Hepatocyte (in vitro differentiated cells): ENCODE measurements around the gene APBA2. TPM values are rescaled to one million over a fixed set of nuclear protein-coding genes. Genes with fewer than 3 reads are reported as not detected.

Experiments used
- DNase-seq: peaks from one replicate; pipeline ENCODE4 v3.0.0-alpha.2; 2016; ENCODE audit warnings: low spot score
- H2AFZ ChIP-seq: fragments of 200-600 bp; sonication (generic); 2 replicates; pipeline ENCODE4 v1.6.0; 2016; ENCODE audit warnings: antibody characterized with exemption, mild to moderate bottlenecking
- H3K27ac ChIP-seq: fragments of 200-600 bp; sonication (generic); 2 replicates; pipeline ENCODE4 v1.5.1; 2016; ENCODE audit warnings: mild to moderate bottlenecking
- H3K27me3 ChIP-seq: fragments of 200-600 bp; sonication (generic); 2 replicates; pipeline ENCODE4 v1.6.1; 2016
- H3K36me3 ChIP-seq: fragments of 200-600 bp; sonication (generic); replicated peaks from 2 replicates; pipeline ENCODE4 v1.5.1; 2016; ENCODE audit warnings: low read depth; ENCODE audit not compliant: insufficient read depth
- H3K4me1 ChIP-seq: fragments of 200-600 bp; sonication (generic); 2 replicates; pipeline ENCODE4 v1.5.1; 2016; ENCODE audit warnings: mild to moderate bottlenecking, moderate library complexity; ENCODE audit not compliant: insufficient read depth
- H3K4me2 ChIP-seq: fragments of 200-600 bp; sonication (generic); 2 replicates; pipeline ENCODE4 v1.6.0; 2016
- H3K4me3 ChIP-seq: fragments of 200-600 bp; sonication (generic); 2 replicates; pipeline ENCODE4 v1.5.1; 2016; ENCODE audit warnings: mild to moderate bottlenecking
- H3K79me2 ChIP-seq: fragments of 200-600 bp; sonication (generic); 2 replicates; pipeline ENCODE4 v1.6.0; 2017; ENCODE audit warnings: mild to moderate bottlenecking
- H3K9me2 ChIP-seq: fragments of 200-600 bp; sonication (generic); replicated peaks from 2 replicates; pipeline ENCODE4 v1.6.0; 2017; ENCODE audit warnings: mild to moderate bottlenecking; ENCODE audit not compliant: insufficient read depth
- H3K9me3 ChIP-seq: fragments of 200-600 bp; sonication (generic); 2 replicates; pipeline ENCODE4 v1.5.1; 2016; ENCODE audit warnings: low read depth, mild to moderate bottlenecking
- H4K20me1 ChIP-seq: fragments of 200-600 bp; sonication (generic); 2 replicates; pipeline ENCODE4 v1.6.0; 2016; ENCODE audit warnings: mild to moderate bottlenecking; ENCODE audit not compliant: insufficient read depth, poor library complexity, severe bottlenecking
- CTCF ChIP-seq: fragments of 200-600 bp; sonication (generic); IDR thresholded peaks from 2 replicates; pipeline ENCODE4 v1.5.1; 2016; ENCODE audit warnings: antibody characterized with exemption, mild to moderate bottlenecking; ENCODE audit not compliant: poor library complexity
- EZH2 ChIP-seq: fragments of 200-600 bp; sonication (generic); IDR thresholded peaks from 2 replicates; pipeline ENCODE4 v1.6.1; 2016; ENCODE audit warnings: antibody characterized with exemption, mild to moderate bottlenecking, borderline replicate concordance
- EZH2phosphoT487 ChIP-seq: fragments of 200-600 bp; sonication (generic); IDR thresholded peaks from one replicate; pipeline ENCODE4 v1.6.1; 2018; ENCODE audit warnings: antibody characterized with exemption, mild to moderate bottlenecking, low read depth, moderate library complexity; ENCODE audit not compliant: unreplicated experiment, severe bottlenecking
- WGBS: methylation state at CpG from one replicate; pipeline ENCODE4 v1.1.6; 2016; ENCODE audit warnings: low lambda C conversion rate; ENCODE audit errors: missing lambda C conversion rate; 5-methylcytosine and 5-hydroxymethylcytosine counted together
- polyA plus RNA-seq: library from polyadenylated mRNA; unstranded; fragments of >200 nt; fragmentation: Nextera tagmentation; extraction: Ambion mirVana; gene quantifications from 2 replicates; pipeline ENCODE4 v1.2.1, GENCODE V29; 2016
- total RNA-seq: library from RNA; depleted of rRNA; stranded (reverse); fragments of >200 nt; gene quantifications from 2 replicates; pipeline ENCODE4 v1.2.3, GENCODE V29; 2014

The APBA2 gene
- total and polyA plus RNA-seq, 2 experiments from 2014 or later: 8.4 to 10.1 TPM

- no peak overlapping the region for H3K4me2 ChIP-seq
- no peaks in the 10 kb centered on the region for H3K9me3 ChIP-seq
- H3K9me2 ChIP-seq: no peaks in the 10 kb centered on the region
- WGBS: 95% methylated on average over 8 of the region's 8 CpGs
- H3K79me2 ChIP-seq: no peaks in the 10 kb centered on the region
- H2AFZ ChIP-seq: no peak overlapping the region
- no peak for DNase-seq
- H3K4me3 ChIP-seq: no peak overlapping the region
- H4K20me1 ChIP-seq: no peaks in the 10 kb centered on the region
- H3K27ac ChIP-seq: no peak overlapping the region
- H3K4me1 ChIP-seq: no peaks in the 10 kb centered on the region
- no peaks in the 10 kb centered on the region for H3K36me3 ChIP-seq
- H3K27me3 ChIP-seq: no peaks in the 10 kb centered on the region
- no peak for TF ChIP-seq CTCF
- TF ChIP-seq EZH2: no peak
Observed at GRCh38 chr15:28923726-28924280, 38.0 kb downstream of the APBA2 start.

GRCh38 chr15:28927043-28927442 is 41.3 kb downstream of the APBA2 start:
- no peaks in the 10 kb centered on the region for H4K20me1 ChIP-seq
- no peak overlapping the region for H3K4me2 ChIP-seq
- H3K9me3 ChIP-seq: no peaks in the 10 kb centered on the region
- no peaks in the 10 kb centered on the region for H3K9me2 ChIP-seq
- no peak overlapping the region for H3K27ac ChIP-seq
- H3K36me3 ChIP-seq: no peaks in the 10 kb centered on the region
- H2AFZ ChIP-seq: no peak overlapping the region
- WGBS: 79% methylated on average over 5 of the region's 5 CpGs
- H3K79me2 ChIP-seq: no peaks in the 10 kb centered on the region
- H3K27me3 ChIP-seq: no peaks in the 10 kb centered on the region
- no peak for DNase-seq
- H3K4me3 ChIP-seq: no peak overlapping the region
- TF ChIP-seq EZH2: no peak
- TF ChIP-seq CTCF: no peak
- TF ChIP-seq EZH2phosphoT487: no peak
- H3K4me1 ChIP-seq: no peaks in the 10 kb centered on the region

GRCh38 chr15:28929200-28929599 is 43.4 kb downstream of the APBA2 start:
- Histone ChIP-seq H3K9me2 (no peaks in the 10 kb centered on the region), H3K27me3 (no peaks in the 10 kb centered on the region), H3K27ac (no peak overlapping the region), H3K36me3 (no peaks in the 10 kb centered on the region), H3K9me3 (no peaks in the 10 kb centered on the region), H4K20me1 (no peaks in the 10 kb centered on the region), H3K79me2 (no peaks in the 10 kb centered on the region), H2AFZ (no peak overlapping the region), H3K4me2 (no peak overlapping the region), H3K4me3 (no peak overlapping the region), H3K4me1 (no peaks in the 10 kb centered on the region)
- TF ChIP-seq EZH2 (no peak), CTCF (no peak), EZH2phosphoT487 (no peak)
- no peak for DNase-seq
- WGBS: 90% methylated on average over 10 of the region's 10 CpGs

GRCh38 chr15:28930011-28930410 is 44.2 kb downstream of the APBA2 start:
- H4K20me1 ChIP-seq: no peaks in the 10 kb centered on the region
- no peak overlapping the region for H3K4me3 ChIP-seq
- no peaks in the 10 kb centered on the region for H3K9me2 ChIP-seq
- TF ChIP-seq EZH2phosphoT487: no peak
- TF ChIP-seq CTCF: no peak
- no peak for TF ChIP-seq EZH2
- DNase-seq: no peak
- H3K36me3 ChIP-seq: no peaks in the 10 kb centered on the region
- no peaks in the 10 kb centered on the region for H3K9me3 ChIP-seq
- no peaks in the 10 kb centered on the region for H3K79me2 ChIP-seq
- no peak overlapping the region for H3K4me2 ChIP-seq
- H3K27me3 ChIP-seq: no peaks in the 10 kb centered on the region
- H3K4me1 ChIP-seq: no peaks in the 10 kb centered on the region
- no peak overlapping the region for H2AFZ ChIP-seq
- H3K27ac ChIP-seq: no peak overlapping the region
- WGBS: 88% methylated on average over 6 of the region's 6 CpGs
